HepG2 (cell line): Measurements from ENCODE around the gene SEMA3B. TPM values are rescaled to one million over a fixed set of nuclear protein-coding genes. Genes with fewer than 3 reads are reported as not detected.
A peak's percentile ranks its signal among the peaks of the same experiment; 100 is the strongest.

Source experiments
- HDAC6 ChIP-seq: fragments of 200-600 bp; sonication (generic); IDR thresholded peaks from 2 replicates; pipeline ENCODE4 v1.7.0; 2017; ENCODE audit warnings: mild to moderate bottlenecking, antibody characterized with exemption, low read length, low read depth
- KLF11 ChIP-seq: IDR thresholded peaks from 2 replicates; pipeline ENCODE4 v1.6.1; 2016; ENCODE audit warnings: missing compliant biosample characterization
- MTA1 ChIP-seq: sonication (generic); formaldehyde crosslinking; IDR thresholded peaks from 2 replicates; pipeline ENCODE4 v1.4.0; 2020; ENCODE audit warnings: missing genetic modification reagents, mild to moderate bottlenecking, borderline replicate concordance
- MYC ChIP-seq: sonication (generic); formaldehyde crosslinking; IDR thresholded peaks from 2 replicates; pipeline ENCODE4 v1.9.0; 2021; ENCODE audit warnings: missing genetic modification reagents, borderline replicate concordance
- NCOA1 ChIP-seq: sonication (generic); formaldehyde crosslinking; IDR thresholded peaks from 2 replicates; pipeline ENCODE4 v1.9.0; 2021; ENCODE audit warnings: missing genetic modification reagents
- NCOA5 ChIP-seq: sonication (generic); formaldehyde crosslinking; IDR thresholded peaks from 2 replicates; pipeline ENCODE4 v1.4.0; 2020; ENCODE audit warnings: missing genetic modification reagents
- SNAI1 ChIP-seq: sonication (generic); formaldehyde crosslinking; IDR thresholded peaks from 2 replicates; pipeline ENCODE4 v1.5.0; 2020; ENCODE audit warnings: mild to moderate bottlenecking, missing genetic modification reagents, borderline replicate concordance
- ZBTB8A ChIP-seq: sonication (generic); formaldehyde crosslinking; IDR thresholded peaks from 2 replicates; pipeline ENCODE4 v1.4.0; 2020; ENCODE audit warnings: mild to moderate bottlenecking, low read depth, missing genetic modification reagents, borderline replicate concordance
- ZIK1 ChIP-seq: sonication (generic); formaldehyde crosslinking; IDR thresholded peaks from 2 replicates; pipeline ENCODE4 v1.5.0; 2020; ENCODE audit warnings: mild to moderate bottlenecking, low read depth, missing genetic modification reagents, borderline replicate concordance
- ZNF501 ChIP-seq: sonication (generic); formaldehyde crosslinking; IDR thresholded peaks from 2 replicates; pipeline ENCODE4 v1.5.1; 2020; ENCODE audit warnings: mild to moderate bottlenecking, moderate library complexity, missing genetic modification reagents
- ZNF547 ChIP-seq: sonication (generic); formaldehyde crosslinking; IDR thresholded peaks from 2 replicates; pipeline ENCODE4 v1.5.1; 2020; ENCODE audit warnings: mild to moderate bottlenecking, missing genetic modification reagents
- ZNF792 ChIP-seq: IDR thresholded peaks from 2 replicates; pipeline ENCODE4 v1.6.1; 2016
- polyA plus RNA-seq, 8 experiments: library from polyadenylated mRNA; depleted of rRNA in 3 of 8; stranded (reverse) in 7 of 8; unstranded in 1 of 8; fragments of >200 nt; fragmentation: Illumina TruSeq in 4 of 8; extraction: Trizol in 4 of 8; gene quantifications; 2 replicates each; pipeline versions ENCODE4 v1.2.1 to v1.2.3, GENCODE V29; 2011 to 2016; ENCODE audit warnings: low read depth in 4 of 8, missing spikeins in 1 of 8, mixed read lengths in 1 of 8; ENCODE audit not compliant: insufficient read depth in 1 of 8
- total RNA-seq, 5 experiments: library from RNA; depleted of rRNA; stranded (reverse); fragments of >200 nt; fragmentation: Illumina TruSeq; extraction: Trizol; gene quantifications; 2 replicates each; pipeline ENCODE4 v1.2.3, GENCODE V29; 2016; ENCODE audit warnings: low read depth in 1 of 5
- TF ChIP-seq, protein P1 (sequence below): sonication (generic); formaldehyde crosslinking; IDR thresholded peaks from 2 replicates; pipeline ENCODE4 v1.5.0; 2020; ENCODE audit warnings: missing genetic modification reagents, mild to moderate bottlenecking, borderline replicate concordance
- TF ChIP-seq, protein P2 (sequence below): IDR thresholded peaks from 2 replicates; pipeline ENCODE4 v1.6.1; 2016; ENCODE audit warnings: low read depth, borderline replicate concordance
- TF ChIP-seq, protein P3 (sequence below): sonication (generic); formaldehyde crosslinking; IDR thresholded peaks from 2 replicates; pipeline ENCODE4 v1.8.0; 2023; ENCODE audit warnings: mild to moderate bottlenecking, missing genetic modification reagents
- TF ChIP-seq, protein P4 (sequence below): sonication (generic); formaldehyde crosslinking; IDR thresholded peaks from 2 replicates; pipeline ENCODE4 v1.9.0; 2022; ENCODE audit warnings: low read depth, missing genetic modification reagents
- TF ChIP-seq, protein P5 (sequence below): sonication (generic); formaldehyde crosslinking; IDR thresholded peaks from 2 replicates; pipeline ENCODE4 v1.5.0; 2020; ENCODE audit warnings: missing genetic modification reagents, mild to moderate bottlenecking, borderline replicate concordance
- TF ChIP-seq, protein P6 (sequence below): sonication (generic); formaldehyde crosslinking; IDR thresholded peaks from 2 replicates; pipeline ENCODE4 v1.8.0; 2022; ENCODE audit warnings: low read depth, missing genetic modification reagents

Gene SEMA3B
- total and polyA plus RNA-seq, 2 of the 13 experiments (the other 11 are each of a cell fraction or from before 2014, with no cell fraction given), result 93.2 to 158 TPM

DNA sequence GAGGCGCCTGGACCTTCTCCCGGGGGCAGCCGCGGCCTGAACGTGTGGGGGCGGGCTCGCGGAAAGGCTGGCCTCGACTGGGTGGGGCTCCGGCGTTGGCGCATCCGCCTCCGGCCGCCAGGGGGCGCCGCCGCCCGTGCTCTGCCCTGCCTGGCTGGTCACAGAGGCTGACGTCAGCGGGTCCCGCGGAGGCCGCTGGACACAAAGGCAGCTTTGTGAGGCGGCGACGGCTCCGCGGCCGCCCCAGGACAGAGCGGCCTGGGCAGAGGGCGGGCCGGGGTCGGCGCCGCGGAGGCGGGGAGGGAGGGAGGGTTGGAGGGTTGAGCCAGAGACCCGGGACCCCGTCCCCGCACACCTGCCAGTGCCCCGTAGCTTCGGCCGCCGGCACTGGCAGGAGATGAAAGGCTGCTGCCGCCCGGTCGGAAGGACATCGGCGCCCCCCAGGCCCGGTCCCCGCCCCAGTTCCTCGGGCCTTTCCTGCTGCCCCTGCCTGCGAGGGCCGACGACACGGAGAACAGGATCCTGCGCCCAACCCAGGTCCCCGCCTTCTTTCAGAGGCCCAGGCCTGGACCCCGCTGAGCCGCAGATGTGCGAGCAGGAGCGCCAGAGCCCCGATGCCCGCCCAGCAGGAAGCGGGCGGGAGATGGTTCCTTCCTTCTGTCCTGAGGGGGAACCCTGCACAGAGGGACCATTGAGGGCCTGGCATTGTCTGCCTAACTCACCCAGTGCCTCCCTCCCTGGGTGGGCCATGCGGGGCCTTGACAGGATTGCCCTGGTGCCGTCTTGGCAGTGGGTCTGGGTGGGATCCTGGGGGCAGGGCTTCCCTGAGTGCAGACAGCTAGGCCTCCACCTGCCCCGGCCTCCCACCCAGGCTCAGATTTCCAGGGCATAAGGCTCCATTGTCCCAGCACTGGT lies 8.7 kb upstream of the SEMA3B start (continued):
- TF ChIP-seq SNAI1 (CRISPR knock-in tag) (peak; percentile 94), MYC (CRISPR knock-in tag) (peak; percentile 72; the same call in 1 of the 2 replicates), NCOA5 (CRISPR knock-in tag) (no peak), HDAC6 (no peak), NCOA1 (no peak), ZNF547 (no peak; the same call in 1 of the 2 replicates), ZBTB8A (no peak), ZNF501 (CRISPR knock-in tag) (peak; percentile 85), ZIK1 (peak; percentile 34; the same call in 1 of the 2 replicates), MTA1 (CRISPR knock-in tag) (peak; percentile 45; the same call in 1 of the 2 replicates), KLF11 (CRISPR knock-in tag) (peak; percentile 58; the same call in 1 of the 2 replicates), ZNF792 (CRISPR knock-in tag) (peak; percentile 56)
- TF ChIP-seq, protein P1, sequence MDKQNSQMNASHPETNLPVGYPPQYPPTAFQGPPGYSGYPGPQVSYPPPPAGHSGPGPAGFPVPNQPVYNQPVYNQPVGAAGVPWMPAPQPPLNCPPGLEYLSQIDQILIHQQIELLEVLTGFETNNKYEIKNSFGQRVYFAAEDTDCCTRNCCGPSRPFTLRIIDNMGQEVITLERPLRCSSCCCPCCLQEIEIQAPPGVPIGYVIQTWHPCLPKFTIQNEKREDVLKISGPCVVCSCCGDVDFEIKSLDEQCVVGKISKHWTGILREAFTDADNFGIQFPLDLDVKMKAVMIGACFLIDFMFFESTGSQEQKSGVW (CRISPR knock-in tag), result no peak
- TF ChIP-seq, protein P2, sequence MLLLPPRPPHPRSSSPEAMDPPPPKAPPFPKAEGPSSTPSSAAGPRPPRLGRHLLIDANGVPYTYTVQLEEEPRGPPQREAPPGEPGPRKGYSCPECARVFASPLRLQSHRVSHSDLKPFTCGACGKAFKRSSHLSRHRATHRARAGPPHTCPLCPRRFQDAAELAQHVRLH (CRISPR knock-in tag), result peak; percentile 90; the same call in 1 of the 2 replicates
- TF ChIP-seq, protein P3, sequence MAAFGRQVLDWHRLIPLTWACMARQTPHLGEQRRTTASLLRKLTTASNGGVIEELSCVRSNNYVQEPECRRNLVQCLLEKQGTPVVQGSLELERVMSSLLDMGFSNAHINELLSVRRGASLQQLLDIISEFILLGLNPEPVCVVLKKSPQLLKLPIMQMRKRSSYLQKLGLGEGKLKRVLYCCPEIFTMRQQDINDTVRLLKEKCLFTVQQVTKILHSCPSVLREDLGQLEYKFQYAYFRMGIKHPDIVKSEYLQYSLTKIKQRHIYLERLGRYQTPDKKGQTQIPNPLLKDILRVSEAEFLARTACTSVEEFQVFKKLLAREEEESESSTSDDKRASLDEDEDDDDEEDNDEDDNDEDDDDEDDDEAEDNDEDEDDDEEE (CRISPR knock-in tag), result no peak
- TF ChIP-seq, protein P4, sequence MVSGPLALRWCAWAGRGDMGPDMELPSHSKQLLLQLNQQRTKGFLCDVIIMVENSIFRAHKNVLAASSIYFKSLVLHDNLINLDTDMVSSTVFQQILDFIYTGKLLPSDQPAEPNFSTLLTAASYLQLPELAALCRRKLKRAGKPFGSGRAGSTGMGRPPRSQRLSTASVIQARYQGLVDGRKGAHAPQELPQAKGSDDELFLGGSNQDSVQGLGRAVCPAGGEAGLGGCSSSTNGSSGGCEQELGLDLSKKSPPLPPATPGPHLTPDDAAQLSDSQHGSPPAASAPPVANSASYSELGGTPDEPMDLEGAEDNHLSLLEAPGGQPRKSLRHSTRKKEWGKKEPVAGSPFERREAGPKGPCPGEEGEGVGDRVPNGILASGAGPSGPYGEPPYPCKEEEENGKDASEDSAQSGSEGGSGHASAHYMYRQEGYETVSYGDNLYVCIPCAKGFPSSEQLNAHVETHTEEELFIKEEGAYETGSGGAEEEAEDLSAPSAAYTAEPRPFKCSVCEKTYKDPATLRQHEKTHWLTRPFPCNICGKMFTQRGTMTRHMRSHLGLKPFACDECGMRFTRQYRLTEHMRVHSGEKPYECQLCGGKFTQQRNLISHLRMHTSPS (CRISPR knock-in tag), result peak; percentile 92
- TF ChIP-seq, protein P5, sequence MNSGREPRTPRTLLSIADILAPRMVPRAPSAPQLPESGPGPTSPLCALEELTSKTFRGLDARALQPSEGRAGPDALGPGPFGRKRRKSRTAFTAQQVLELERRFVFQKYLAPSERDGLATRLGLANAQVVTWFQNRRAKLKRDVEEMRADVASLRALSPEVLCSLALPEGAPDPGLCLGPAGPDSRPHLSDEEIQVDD (CRISPR knock-in tag), result no peak
- TF ChIP-seq, protein P6, sequence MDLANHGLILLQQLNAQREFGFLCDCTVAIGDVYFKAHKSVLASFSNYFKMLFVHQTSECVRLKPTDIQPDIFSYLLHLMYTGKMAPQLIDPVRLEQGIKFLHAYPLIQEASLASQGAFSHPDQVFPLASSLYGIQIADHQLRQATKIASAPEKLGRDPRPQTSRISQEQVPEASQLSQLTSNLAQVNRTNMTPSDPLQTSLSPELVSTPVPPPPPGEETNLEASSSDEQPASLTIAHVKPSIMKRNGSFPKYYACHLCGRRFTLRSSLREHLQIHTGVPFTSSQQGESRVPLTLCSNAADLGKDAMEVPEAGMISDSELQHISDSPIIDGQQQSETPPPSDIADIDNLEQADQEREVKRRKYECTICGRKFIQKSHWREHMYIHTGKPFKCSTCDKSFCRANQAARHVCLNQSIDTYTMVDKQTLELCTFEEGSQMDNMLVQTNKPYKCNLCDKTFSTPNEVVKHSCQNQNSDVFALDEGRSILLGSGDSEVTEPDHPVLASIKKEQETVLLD (CRISPR knock-in tag), result peak; percentile 90
